HUES48 (cell line): ENCODE results near the gene CPNE4.

Experiments used
- H3K27ac ChIP-seq: one replicate; pipeline ENCODE4 v1.7.0; 2013; ENCODE audit warnings: low read depth, low read length, inconsistent platforms
- H3K27me3 ChIP-seq: 2 replicates; pipeline ENCODE4 v1.6.1; 2013; ENCODE audit warnings: mild to moderate bottlenecking, low read length; ENCODE audit not compliant: control insufficient read depth, insufficient read depth
- H3K36me3 ChIP-seq: 2 replicates; pipeline ENCODE4 v1.6.1; 2013; ENCODE audit warnings: low read length; ENCODE audit not compliant: control insufficient read depth, insufficient read depth
- H3K4me1 ChIP-seq: 2 replicates; pipeline ENCODE4 v1.6.1; 2013; ENCODE audit warnings: mild to moderate bottlenecking, low read length; ENCODE audit not compliant: control insufficient read depth, insufficient read depth
- H3K4me3 ChIP-seq: 2 replicates; pipeline ENCODE4 v1.5.1; 2013; ENCODE audit warnings: mild to moderate bottlenecking, low read depth, low read length
- H3K9ac ChIP-seq: 2 replicates; pipeline ENCODE4 v1.6.1; 2013; ENCODE audit warnings: mild to moderate bottlenecking, low read depth, low read length, moderate library complexity
- H3K9me3 ChIP-seq: 2 replicates; pipeline ENCODE4 v1.6.1; 2013; ENCODE audit warnings: low read length; ENCODE audit not compliant: control insufficient read depth, insufficient read depth

CPNE4 gene

GRCh38 chr3:131840156-131840797 is 194.5 kb downstream of the CPNE4 start:
- Histone ChIP-seq H3K9ac (no peak overlapping the region), H3K36me3 (no peaks in the 10 kb centered on the region), H3K27ac (no peak overlapping the region), H3K9me3 (no peaks in the 10 kb centered on the region), H3K27me3 (no peaks in the 10 kb centered on the region), H3K4me1 (no peaks in the 10 kb centered on the region), H3K4me3 (no peak overlapping the region)

- no peaks in the 10 kb centered on the region for H3K9me3 ChIP-seq
- peaks cover 7% of the 10 kb centered on the region; the same call in 1 of the 2 replicates for H3K4me1 ChIP-seq
- H3K27me3 ChIP-seq: no peaks in the 10 kb centered on the region
- H3K9ac ChIP-seq: no peak overlapping the region
- H3K36me3 ChIP-seq: no peaks in the 10 kb centered on the region
- H3K4me3 ChIP-seq: no peak overlapping the region
- no peak overlapping the region for H3K27ac ChIP-seq
These were observed 198.9 kb downstream of the CPNE4 start for GRCh38 chr3:131835906-131836305.

GRCh38 chr3:131831608-131832007 is 203.2 kb downstream of the CPNE4 start:
- Histone ChIP-seq H3K27ac (no peak overlapping the region), H3K4me3 (no peak overlapping the region), H3K4me1 (peaks cover 7% of the 10 kb centered on the region; the same call in 1 of the 2 replicates), H3K36me3 (no peaks in the 10 kb centered on the region), H3K9ac (no peak overlapping the region), H3K27me3 (no peaks in the 10 kb centered on the region), H3K9me3 (peaks cover 5% of the 10 kb centered on the region; the same call in 1 of the 2 replicates)

GRCh38 chr3:131821191-131821762 is 213.5 kb downstream of the CPNE4 start:
- Histone ChIP-seq H3K27ac (no peak overlapping the region), H3K4me3 (no peak overlapping the region), H3K9ac (no peak overlapping the region), H3K4me1 (peaks cover 23% of the 10 kb centered on the region), H3K9me3 (no peaks in the 10 kb centered on the region), H3K27me3 (no peaks in the 10 kb centered on the region), H3K36me3 (no peaks in the 10 kb centered on the region)

GRCh38 chr3:131819381-131820055 is 215.3 kb downstream of the CPNE4 start:
- no peaks in the 10 kb centered on the region for H3K9me3 ChIP-seq
- peaks cover 29% of the 10 kb centered on the region for H3K4me1 ChIP-seq
- no peak overlapping the region for H3K9ac ChIP-seq
- no peaks in the 10 kb centered on the region for H3K36me3 ChIP-seq
- no peaks in the 10 kb centered on the region for H3K27me3 ChIP-seq
- no peak overlapping the region for H3K4me3 ChIP-seq
- peak overlapping the region; percentile 18 for H3K27ac ChIP-seq

GRCh38 chr3:131812433-131812832 is 222.4 kb downstream of the CPNE4 start:
- Histone ChIP-seq H3K9ac (no peak overlapping the region), H3K4me3 (no peak overlapping the region), H3K27ac (no peak overlapping the region), H3K36me3 (no peaks in the 10 kb centered on the region), H3K9me3 (no peaks in the 10 kb centered on the region), H3K4me1 (peaks cover 22% of the 10 kb centered on the region), H3K27me3 (no peaks in the 10 kb centered on the region)

- Histone ChIP-seq H3K9ac (no peak overlapping the region), H3K4me1 (peaks cover 26% of the 10 kb centered on the region), H3K4me3 (no peak overlapping the region), H3K36me3 (no peaks in the 10 kb centered on the region), H3K27ac (no peak overlapping the region), H3K9me3 (no peaks in the 10 kb centered on the region), H3K27me3 (no peaks in the 10 kb centered on the region)
These were observed 223.3 kb downstream of the CPNE4 start for GRCh38 chr3:131811481-131811880.

- Histone ChIP-seq H3K27ac (no peak overlapping the region), H3K36me3 (no peaks in the 10 kb centered on the region), H3K27me3 (no peaks in the 10 kb centered on the region), H3K9me3 (no peaks in the 10 kb centered on the region), H3K9ac (no peak overlapping the region), H3K4me1 (peaks cover 19% of the 10 kb centered on the region), H3K4me3 (no peak overlapping the region)
These were observed 227.0 kb downstream of the CPNE4 start for GRCh38 chr3:131807822-131808221.

- no peaks in the 10 kb centered on the region for H3K27me3 ChIP-seq
- H3K9me3 ChIP-seq: no peaks in the 10 kb centered on the region
These were observed 228.1 kb downstream of the CPNE4 start for GRCh38 chr3:131806736-131807135.

GRCh38 chr3:131804565-131805133 is 230.2 kb downstream of the CPNE4 start:
- Histone ChIP-seq H3K4me3 (no peak overlapping the region), H3K4me1 (peaks cover 5% of the 10 kb centered on the region; the same call in 1 of the 2 replicates), H3K27me3 (no peaks in the 10 kb centered on the region), H3K9me3 (no peaks in the 10 kb centered on the region), H3K9ac (no peak overlapping the region), H3K27ac (no peak overlapping the region), H3K36me3 (no peaks in the 10 kb centered on the region)

More at GRCh38 chr3:131806736-131807135, 228.1 kb downstream of the CPNE4 start:
- Histone ChIP-seq H3K36me3 (no peaks in the 10 kb centered on the region), H3K4me3 (no peak overlapping the region), H3K4me1 (peaks cover 10% of the 10 kb centered on the region), H3K27ac (no peak overlapping the region), H3K9ac (no peak overlapping the region)

GRCh38 chr3:131803113-131803512 is 231.7 kb downstream of the CPNE4 start:
- no peaks in the 10 kb centered on the region for H3K9me3 ChIP-seq
- no peak overlapping the region for H3K9ac ChIP-seq
- peaks cover 6% of the 10 kb centered on the region; the same call in 1 of the 2 replicates for H3K4me1 ChIP-seq
- peaks cover 2% of the 10 kb centered on the region; the same call in 1 of the 2 replicates for H3K27me3 ChIP-seq
- H3K27ac ChIP-seq: no peak overlapping the region
- no peak overlapping the region for H3K4me3 ChIP-seq
- H3K36me3 ChIP-seq: no peaks in the 10 kb centered on the region
